Spinal cord (tissue), 10 donors: ENCODE data around the gene HMCN2. TPM values are rescaled to one million over a fixed set of nuclear protein-coding genes. Genes with fewer than 3 reads are reported as not detected.
"Not testable (repeated sequence)": the region's sequence is repeated elsewhere in the genome, so short reads cannot be mapped to it uniquely, and the experiment has no call there.

Experiments
- DNase-seq, 6 donors: peaks; one replicate each; pipeline versions ENCODE4 v3.0.0 to v3.0.0-alpha.2; 2013 to 2015; ENCODE audit warnings: low spot score in 6 of 6, low read depth in 4 of 6
- H3K27ac ChIP-seq: one replicate; pipeline ENCODE4 v1.5.1; 2013; ENCODE audit warnings: low read depth, low read length, control low read depth
- H3K27me3 ChIP-seq: one replicate; pipeline ENCODE4 v1.6.1; 2013; ENCODE audit warnings: low read length; ENCODE audit not compliant: control insufficient read depth, insufficient read depth
- H3K36me3 ChIP-seq: one replicate; pipeline ENCODE4 v1.6.1; 2013; ENCODE audit warnings: low read length; ENCODE audit not compliant: control insufficient read depth, insufficient read depth
- H3K4me1 ChIP-seq: one replicate; pipeline ENCODE4 v1.6.1; 2013; ENCODE audit warnings: low read length; ENCODE audit not compliant: control insufficient read depth, insufficient read depth
- H3K4me3 ChIP-seq: one replicate; pipeline ENCODE4 v1.5.1; 2013; ENCODE audit warnings: low read depth, low read length, control low read depth
- H3K9me3 ChIP-seq: one replicate; pipeline ENCODE4 v1.6.1; 2013; ENCODE audit warnings: low read length; ENCODE audit not compliant: control insufficient read depth, insufficient read depth
- WGBS: methylation state at CpG from one replicate; pipeline ENCODE4 v1.1.5; 2013; ENCODE audit warnings: missing lambda C conversion rate; ENCODE audit not compliant: insufficient coverage; 5-methylcytosine and 5-hydroxymethylcytosine counted together
- polyA plus RNA-seq, 2 donors: library from polyadenylated mRNA; unstranded; fragments of 120-200 nt; gene quantifications; one replicate each; pipeline ENCODE4 v1.2.1, GENCODE V29; 2013; ENCODE audit not compliant: insufficient read length in 2 of 2
- total RNA-seq, 2 donors: library from RNA; depleted of rRNA in 1 of 2; stranded (reverse); fragments of 120-200 nt in 1 of 2; fragments of >200 nt in 1 of 2; gene quantifications; one replicate each; pipeline versions ENCODE4 v1.2.3 to v1.2.4, GENCODE V29; 2013 to 2014
- donor health status: healthy.

Gene HMCN2
- total and polyA plus RNA-seq, 4 donors = 0.88 to 5.9 (median 3.5) TPM

DNA sequence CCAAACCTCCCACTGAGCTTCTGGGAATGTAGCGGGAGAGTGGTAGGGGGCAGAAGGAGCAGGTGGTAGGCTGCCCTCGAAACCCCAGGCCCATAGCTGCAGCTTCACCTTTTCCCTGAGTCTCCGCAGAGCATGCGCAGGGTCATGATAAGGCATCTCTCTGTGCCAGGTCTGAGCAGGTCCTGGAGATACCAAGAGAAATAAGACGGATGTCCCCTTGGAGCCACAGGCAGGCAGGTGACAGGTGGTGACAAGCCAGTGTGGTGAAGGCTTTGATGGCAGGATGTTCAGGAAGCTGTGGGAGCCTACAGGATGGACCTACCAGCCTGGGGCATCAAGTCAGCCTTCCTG, 68.1 kb downstream of the HMCN2 start:
- H3K4me1 ChIP-seq = peaks cover 26% of the 10 kb centered on the region
- no peak for DNase-seq
- no peaks in the 10 kb centered on the region for H3K9me3 ChIP-seq
- H3K27ac ChIP-seq = no peak overlapping the region
- no peak overlapping the region for H3K4me3 ChIP-seq
- peaks cover 2% of the 10 kb centered on the region for H3K27me3 ChIP-seq
- peaks cover 10% of the 10 kb centered on the region for H3K36me3 ChIP-seq
- 66% methylated on average over 5 of the region's 5 CpGs for WGBS

DNA sequence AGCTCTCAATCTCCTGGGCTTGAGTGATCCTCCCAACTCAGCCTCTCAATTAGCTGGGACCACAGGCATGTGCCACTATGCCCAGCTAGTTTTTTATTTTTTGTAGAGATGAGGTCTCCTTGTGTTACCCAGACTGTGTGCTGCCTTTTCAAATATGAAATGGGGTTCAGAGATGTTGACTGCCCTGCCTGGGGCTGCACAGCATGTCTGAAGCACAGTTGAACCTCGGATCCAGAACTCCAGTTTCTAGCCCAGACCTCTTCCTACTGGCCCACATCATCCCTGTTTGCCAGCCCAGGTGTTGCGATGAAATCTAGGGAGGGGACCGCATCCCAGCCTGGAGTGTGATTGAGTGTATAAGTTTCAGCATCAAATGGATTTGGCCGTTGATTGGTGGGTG, 69.4 kb downstream of the HMCN2 start:
- H3K4me3 ChIP-seq = no peak overlapping the region
- H3K27me3 ChIP-seq = peaks cover 2% of the 10 kb centered on the region
- no peak for DNase-seq
- peaks cover 10% of the 10 kb centered on the region for H3K36me3 ChIP-seq
- no CpG with 5 or more reads among the region's 4 CpGs for WGBS
- no peaks in the 10 kb centered on the region for H3K9me3 ChIP-seq
- no peak overlapping the region for H3K27ac ChIP-seq
- peaks cover 26% of the 10 kb centered on the region for H3K4me1 ChIP-seq

DNA sequence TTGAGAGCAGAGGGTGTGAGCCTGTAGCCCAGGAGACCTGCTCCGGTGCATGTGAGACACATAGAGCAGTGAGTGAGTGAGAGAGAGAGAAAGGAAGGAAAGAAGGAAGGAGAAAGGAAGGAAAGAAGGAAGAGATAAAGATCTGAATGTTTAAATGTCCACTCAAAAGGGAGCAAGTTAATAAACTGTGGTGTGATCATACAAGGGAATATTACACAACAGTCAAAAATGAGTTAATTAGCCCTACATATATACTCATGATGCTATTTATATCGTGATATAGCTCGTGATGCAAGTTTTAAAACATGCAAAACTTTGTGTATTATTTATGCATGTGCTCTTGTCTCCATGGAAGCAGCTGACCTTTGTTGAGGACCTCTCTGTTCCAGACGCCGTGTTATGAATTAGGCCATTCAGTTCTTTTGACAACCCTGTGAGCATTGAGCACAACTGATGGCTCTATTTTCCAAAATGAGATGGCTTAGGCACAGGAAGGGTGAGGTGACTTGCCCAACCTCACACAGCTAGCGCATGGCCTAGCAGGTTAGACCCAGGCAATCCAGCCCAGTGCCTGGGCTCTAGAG, 70.6 kb downstream of the HMCN2 start:
- DNase-seq = no peak
- 93% methylated on average over 4 of the region's 6 CpGs for WGBS
- peaks cover 20% of the 10 kb centered on the region for H3K4me1 ChIP-seq
- no peak overlapping the region for H3K27ac ChIP-seq
- no peaks in the 10 kb centered on the region for H3K9me3 ChIP-seq
- no peak overlapping the region for H3K4me3 ChIP-seq
- H3K27me3 ChIP-seq = peaks cover 2% of the 10 kb centered on the region
- H3K36me3 ChIP-seq = peaks cover 13% of the 10 kb centered on the region

DNA sequence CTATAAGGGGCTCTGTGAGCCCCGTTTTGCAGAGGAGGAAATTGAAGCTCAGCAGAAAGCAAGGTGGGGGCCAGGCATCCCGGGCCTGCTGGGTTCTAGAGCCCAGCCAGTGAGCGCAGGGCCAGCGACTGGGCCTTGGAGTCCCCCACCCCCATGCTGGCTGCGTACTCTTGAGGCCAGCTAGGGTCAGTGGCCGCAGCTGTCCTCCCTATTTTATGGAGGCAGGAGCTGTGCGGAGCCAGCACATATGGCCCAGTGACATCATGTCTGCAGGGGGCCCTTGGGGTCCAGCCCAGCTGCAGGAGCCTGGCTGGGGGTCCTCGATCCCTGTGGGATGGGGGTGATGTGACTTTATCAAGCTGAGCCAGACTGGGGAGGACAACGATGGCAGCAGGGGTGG, 71.3 kb downstream of the HMCN2 start:
- Histone ChIP-seq H3K9me3 (no peaks in the 10 kb centered on the region), H3K27ac (no peak overlapping the region), H3K36me3 (peaks cover 15% of the 10 kb centered on the region), H3K4me3 (no peak overlapping the region), H3K4me1 (peaks cover 20% of the 10 kb centered on the region), H3K27me3 (peaks cover 2% of the 10 kb centered on the region)
- DNase-seq = no peak
- WGBS = 70% methylated on average over 9 of the region's 9 CpGs

DNA sequence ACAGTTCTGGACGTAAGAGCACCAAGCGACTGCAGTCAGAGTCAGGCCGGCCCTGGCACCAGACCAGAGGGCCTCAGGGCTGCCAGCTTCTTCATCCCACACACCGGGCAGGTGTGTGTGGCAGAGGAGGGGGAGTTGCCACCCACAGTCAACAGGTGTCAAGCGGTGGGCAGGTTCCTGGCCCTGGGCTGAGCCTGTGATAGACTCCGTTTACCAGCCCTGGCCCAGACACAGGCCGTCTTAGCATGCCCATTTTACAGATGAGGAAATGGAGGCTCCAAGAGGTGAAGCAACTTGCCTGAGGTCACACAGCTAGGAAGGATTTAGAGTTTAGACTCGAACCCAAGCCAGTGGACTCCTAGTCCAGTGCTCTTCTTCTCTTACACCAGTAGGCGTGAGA, 71.8 kb downstream of the HMCN2 start:
- no peak for DNase-seq
- Histone ChIP-seq H3K27me3 (peaks cover 2% of the 10 kb centered on the region), H3K27ac (no peak overlapping the region), H3K4me3 (no peak overlapping the region), H3K9me3 (no peaks in the 10 kb centered on the region), H3K4me1 (peaks cover 20% of the 10 kb centered on the region), H3K36me3 (peaks cover 17% of the 10 kb centered on the region)
- 89% methylated on average over 8 of the region's 9 CpGs for WGBS

DNA sequence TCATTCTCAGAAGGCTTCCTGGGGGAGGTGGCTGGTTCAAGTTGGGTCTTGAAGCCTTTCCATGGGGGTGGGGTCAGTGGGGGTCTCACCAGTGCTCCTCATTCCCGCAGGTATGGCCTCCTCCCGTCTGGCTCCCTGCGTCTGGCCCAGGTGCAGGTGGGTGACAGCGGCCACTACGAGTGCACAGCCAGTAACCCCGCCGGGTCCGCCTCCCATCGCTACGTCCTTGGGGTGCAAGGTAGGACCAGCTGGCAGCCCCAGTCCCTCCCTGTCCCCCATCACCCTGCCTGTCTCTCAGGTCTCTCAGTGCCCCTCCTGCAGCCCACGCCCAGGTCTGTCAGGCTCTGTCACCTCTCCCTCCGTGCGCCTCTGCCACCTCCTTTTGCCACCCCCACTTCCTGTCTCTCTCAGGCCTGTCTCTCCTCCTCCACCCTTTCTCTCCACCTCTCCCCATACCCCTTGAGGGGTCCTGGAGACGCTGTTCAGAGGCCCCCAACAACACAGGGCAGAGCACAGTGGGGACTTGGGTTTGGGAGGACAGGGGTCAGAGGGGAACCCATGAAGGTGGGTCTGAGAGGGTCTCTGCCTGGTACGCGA, 72.3 kb downstream of the HMCN2 start:
- Histone ChIP-seq H3K36me3 (peaks cover 22% of the 10 kb centered on the region), H3K27ac (no peak overlapping the region), H3K27me3 (peaks cover 2% of the 10 kb centered on the region), H3K4me1 (peaks cover 20% of the 10 kb centered on the region), H3K9me3 (no peaks in the 10 kb centered on the region), H3K4me3 (no peak overlapping the region)
- DNase-seq = no peak
- 85% methylated on average over 15 of the region's 16 CpGs for WGBS

DNA sequence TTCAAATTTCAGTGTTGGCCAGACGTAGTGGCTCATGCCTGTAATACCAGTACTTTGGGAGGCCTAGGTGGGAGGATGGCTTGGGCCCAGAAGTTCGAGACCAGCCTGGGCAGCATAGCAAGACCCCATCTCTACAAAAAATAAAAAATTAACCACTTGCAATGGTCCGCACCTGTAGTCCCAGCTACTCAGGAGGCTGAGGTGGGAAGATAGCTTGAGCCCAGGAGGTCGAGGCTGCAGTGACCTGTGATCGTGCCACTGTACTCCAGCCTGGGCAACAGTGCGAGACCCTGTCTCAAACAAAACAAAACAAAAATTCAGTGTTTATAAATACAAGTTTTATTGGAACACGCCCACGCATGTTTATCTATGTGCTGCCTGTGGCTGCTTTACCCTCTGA, 73.3 kb downstream of the HMCN2 start:
- WGBS = 100% methylated on average over 3 of the region's 8 CpGs
- Histone ChIP-seq H3K4me1 (peaks cover 11% of the 10 kb centered on the region), H3K36me3 (peaks cover 22% of the 10 kb centered on the region)
- H3K9me3 ChIP-seq, H3K27ac ChIP-seq, H3K27me3 ChIP-seq, H3K4me3 ChIP-seq, DNase-seq: not testable (repeated sequence)

DNA sequence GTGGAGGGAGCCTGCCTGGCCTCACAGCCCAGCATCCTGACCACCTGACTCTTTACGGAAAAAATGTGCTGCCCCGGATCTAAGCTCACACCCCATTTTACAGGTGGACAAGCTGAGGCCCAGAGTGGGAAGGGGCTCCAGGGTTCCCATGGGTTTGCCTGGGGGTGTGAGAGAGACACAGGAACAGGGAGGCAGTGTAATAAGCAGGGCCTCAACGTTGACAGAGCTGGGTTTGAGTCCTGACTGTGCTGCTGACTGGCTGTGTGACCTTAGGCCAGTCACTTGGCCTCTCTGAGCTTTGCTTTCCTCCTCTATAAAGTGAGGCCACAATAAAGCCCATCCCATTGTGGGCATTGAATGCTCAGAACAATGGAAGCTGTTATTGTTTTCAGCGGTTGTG, 73.7 kb downstream of the HMCN2 start:
- 61% methylated on average over 2 of the region's 4 CpGs for WGBS
- Histone ChIP-seq H3K4me3 (no peak overlapping the region), H3K27me3 (no peaks in the 10 kb centered on the region), H3K36me3 (peaks cover 22% of the 10 kb centered on the region), H3K27ac (no peak overlapping the region), H3K9me3 (no peaks in the 10 kb centered on the region), H3K4me1 (peaks cover 11% of the 10 kb centered on the region)
- no peak for DNase-seq

DNA sequence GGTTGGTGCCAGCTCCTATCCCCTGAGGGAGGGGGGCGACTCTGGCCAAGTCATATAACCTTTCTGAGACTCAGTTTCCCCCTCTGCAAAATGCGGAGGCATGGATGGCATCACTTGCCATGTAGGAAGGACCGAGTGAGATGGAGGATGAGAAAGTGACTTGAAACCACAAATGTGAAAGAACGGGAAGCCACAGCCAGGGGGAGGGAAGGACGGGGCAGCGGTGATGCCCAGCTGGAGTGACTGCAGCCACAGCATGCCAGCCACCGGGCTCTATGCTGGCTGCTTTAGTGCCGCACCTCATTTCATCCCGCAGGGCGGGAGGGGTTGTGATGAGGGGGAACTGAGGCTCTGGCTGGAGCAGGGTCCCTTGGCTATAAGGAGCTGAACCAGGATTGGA, 74.5 kb downstream of the HMCN2 start:
- Histone ChIP-seq H3K36me3 (peaks cover 22% of the 10 kb centered on the region), H3K27ac (no peak overlapping the region), H3K4me1 (peaks cover 11% of the 10 kb centered on the region), H3K27me3 (no peaks in the 10 kb centered on the region), H3K9me3 (no peaks in the 10 kb centered on the region), H3K4me3 (no peak overlapping the region)
- no peak for DNase-seq
- WGBS = 73% methylated on average over 8 of the region's 10 CpGs

DNA sequence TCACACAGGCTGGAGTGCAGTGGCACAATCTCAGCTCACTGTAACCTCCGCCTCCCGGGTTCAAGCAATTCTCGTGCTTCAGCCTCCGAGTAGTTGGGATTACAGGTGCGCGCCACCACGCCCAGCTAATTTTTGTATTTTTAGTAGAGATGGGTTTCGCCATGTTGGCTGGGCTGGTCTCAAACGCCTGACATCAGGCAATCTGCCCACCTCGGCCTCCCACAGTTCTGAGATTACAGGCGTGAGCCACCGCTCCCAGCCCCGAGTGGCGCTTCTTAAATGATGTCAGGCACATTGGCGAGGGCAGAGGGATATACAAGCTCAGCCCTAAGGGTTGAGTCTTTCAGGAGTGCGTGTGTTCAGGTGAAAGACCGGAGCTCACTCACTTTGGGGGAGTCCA, 75.0 kb downstream of the HMCN2 start:
- not testable (repeated sequence) for H3K9me3 ChIP-seq, H3K4me3 ChIP-seq, H3K27ac ChIP-seq, H3K27me3 ChIP-seq, DNase-seq
- peaks cover 11% of the 10 kb centered on the region for H3K4me1 ChIP-seq
- 90% methylated on average over 17 of the region's 17 CpGs for WGBS
- peaks cover 22% of the 10 kb centered on the region for H3K36me3 ChIP-seq
